Stimulated activated CD8-positive, alpha-beta memory T cell treated with anti-CD3 and anti-CD28 coated beads, Interleukin-4, amount 100 ng/mL, for 24 hours (primary cell): Measurements from ENCODE around the gene ASH1L.
"Not testable (repeated sequence)": the region's sequence is repeated elsewhere in the genome, so short reads cannot be mapped to it uniquely, and the experiment has no call there.

Experiments used
- DNase-seq: peaks from one replicate; pipeline ENCODE4 v3.0.0-alpha.2; 2020; ENCODE audit warnings: low read depth

The ASH1L gene

DNA sequence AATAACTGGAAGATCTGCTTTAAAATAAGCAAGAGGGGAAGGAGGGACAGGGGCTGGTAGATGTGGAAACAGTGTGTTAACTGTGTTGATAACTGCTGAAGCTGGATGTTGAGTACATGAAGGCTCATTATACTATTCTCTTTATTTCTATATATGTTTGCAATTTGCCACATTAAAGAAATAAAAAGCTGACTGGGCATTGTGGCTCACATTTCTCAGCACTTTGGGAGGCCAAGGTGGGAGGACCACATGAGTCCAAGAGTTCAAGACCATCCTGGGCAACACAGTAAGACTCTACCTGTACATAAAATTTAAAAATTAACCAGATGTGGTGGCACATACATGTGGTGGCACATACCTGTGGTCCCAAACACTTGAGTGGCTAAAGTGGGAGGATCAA lies 6.7 kb downstream of the ASH1L start:
- no peak for DNase-seq

DNA sequence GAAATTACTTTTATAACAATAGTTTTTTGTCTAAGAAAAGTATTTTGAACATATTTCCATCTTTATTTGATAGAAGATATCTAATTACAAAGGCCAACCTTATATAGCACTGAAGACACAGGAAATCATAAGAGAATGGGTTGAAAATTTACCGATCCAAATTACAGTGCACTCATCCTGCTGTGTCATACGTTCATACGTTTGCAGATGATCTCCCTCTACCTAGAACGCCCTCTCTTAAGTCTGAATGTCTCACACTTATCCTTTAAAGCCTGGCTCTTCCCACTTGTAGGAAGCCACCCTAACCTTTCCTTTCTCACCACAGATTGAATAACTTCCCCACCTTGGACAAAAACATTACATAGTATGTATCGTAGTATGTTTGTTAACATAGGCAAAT lies 9.3 kb downstream of the ASH1L start:
- DNase-seq = no peak

DNA sequence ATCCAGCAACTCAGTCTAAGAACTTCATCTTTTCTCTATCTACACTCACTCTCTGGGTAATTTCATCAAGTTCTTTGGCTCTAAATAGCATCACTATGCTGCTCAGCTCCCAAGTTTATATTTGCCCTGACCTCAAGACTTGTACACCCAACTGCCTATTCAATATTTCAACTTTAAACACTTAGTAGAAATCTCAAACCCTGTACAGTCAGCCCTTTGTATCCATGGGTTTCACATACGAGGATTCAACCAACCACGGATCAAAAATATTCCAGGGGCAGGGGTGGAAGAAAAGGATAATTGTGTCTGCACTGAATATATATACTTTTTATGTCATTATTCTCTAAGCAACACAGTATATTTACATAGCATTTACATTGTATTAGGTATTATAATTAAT lies 13.9 kb downstream of the ASH1L start:
- DNase-seq = no peak

DNA sequence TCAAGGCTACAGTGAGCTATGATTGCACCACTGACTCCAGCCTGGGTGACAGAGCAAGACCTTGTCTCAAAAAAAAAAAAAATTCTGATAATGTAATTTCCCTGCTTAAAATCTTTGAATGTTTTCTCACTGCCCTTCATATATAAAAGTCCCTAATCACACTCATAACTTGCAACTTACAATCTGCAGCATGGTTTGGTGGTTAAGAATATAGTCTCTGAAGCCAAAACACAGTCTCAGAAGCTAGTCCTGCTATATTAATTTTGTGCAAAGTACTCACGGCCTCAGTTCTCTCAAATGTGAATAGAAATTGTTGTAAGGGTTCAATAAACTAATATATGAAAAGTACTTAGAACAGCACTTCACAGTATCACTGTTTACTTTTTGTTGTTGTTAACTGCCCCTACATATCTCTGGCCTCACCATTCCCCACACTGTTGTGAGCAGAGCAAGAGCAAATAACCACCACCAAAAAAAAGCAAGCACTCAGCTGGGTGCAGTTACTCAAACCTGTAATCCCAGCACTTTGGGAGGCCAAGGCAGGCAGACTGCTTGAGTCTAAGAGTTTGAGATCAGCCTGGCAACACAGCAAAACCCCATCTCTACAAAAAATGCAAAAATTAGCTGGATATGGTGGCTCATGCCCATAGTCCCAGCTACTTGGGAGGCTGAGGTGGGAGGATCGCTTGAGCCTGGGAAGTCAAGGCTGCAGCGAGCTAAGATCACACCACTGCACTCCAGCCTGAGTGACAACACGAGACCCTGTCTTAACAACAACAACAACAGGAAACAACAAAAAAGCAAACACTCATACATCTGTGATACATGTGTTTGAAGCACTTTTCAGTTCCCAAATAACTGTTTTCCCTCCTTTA lies 22.4 kb downstream of the ASH1L start:
- no peak for DNase-seq

DNA sequence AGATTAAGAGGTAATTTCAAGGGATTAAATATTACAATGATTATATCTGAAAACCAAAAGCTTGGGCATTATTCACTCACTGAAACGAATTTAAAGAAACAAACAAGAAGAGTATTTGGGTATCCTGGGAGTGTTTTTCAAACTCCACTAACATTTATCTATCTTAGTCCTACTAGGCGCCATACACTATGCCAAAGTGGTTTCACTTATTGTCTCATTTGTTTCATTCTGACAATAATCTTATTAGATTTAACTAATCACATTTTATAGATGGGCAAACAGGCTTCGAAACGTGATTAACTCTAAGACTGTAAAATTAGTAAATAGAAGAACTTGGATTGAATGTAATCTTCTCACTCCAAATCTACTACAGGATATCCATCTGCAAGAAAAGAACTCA lies 25.4 kb downstream of the ASH1L start:
- no peak for DNase-seq

DNA sequence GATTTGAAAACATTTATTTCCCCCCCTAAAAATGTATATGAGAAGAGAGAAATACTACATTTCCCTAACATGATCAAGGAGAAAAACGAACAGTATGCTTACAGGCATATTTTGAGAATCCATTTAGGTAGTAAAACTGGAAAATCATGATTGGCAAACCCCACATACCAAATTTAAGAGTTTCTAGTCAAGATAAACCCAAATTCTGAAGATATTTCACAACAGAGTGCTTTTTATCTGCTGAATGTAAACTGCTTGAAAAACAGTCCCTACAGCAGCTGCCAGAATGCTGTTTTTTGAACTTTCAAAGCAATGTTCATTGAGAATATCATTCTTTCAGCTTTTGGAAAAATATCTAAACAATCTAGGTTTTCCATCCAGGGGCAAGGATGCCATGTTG lies 31.0 kb downstream of the ASH1L start:
- DNase-seq = no peak

DNA sequence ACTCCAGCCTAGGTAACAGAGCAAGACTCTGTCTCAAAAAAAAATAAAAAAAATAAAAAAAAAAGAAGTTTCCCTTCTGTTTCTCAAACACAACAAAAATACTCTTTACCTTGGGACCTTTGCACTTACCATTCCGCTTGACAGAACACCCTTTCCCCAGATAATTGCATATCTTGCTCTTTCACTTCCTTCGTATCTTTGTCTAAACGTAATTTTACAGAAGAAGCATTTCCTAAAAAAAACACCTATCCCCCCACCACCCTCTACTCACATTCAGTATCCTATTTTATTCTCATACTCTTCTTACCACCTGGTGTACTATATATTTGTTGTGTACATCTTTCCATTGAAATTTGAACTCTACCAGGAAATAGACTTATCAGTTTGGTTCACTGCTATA lies 32.7 kb downstream of the ASH1L start:
- DNase-seq = no peak

DNA sequence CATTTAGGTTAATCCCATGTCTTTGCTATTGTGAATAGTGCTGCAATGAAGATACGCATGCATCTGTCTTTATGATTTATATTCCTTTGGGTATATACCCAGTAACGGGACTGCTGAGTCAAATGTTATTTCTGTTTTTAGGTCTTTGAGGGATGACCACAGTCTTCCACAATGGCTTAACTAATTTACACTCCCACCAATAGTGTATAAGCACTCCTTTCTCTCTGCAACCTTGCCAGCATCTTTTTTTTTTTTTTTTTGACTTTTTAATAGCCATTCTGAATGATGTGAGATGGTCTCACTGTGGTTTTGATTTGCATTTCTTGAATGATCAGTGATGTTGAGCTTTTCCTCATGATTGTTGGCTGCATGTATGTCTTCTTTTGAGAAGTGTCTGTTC lies 33.5 kb downstream of the ASH1L start:
- no peak for DNase-seq

DNA sequence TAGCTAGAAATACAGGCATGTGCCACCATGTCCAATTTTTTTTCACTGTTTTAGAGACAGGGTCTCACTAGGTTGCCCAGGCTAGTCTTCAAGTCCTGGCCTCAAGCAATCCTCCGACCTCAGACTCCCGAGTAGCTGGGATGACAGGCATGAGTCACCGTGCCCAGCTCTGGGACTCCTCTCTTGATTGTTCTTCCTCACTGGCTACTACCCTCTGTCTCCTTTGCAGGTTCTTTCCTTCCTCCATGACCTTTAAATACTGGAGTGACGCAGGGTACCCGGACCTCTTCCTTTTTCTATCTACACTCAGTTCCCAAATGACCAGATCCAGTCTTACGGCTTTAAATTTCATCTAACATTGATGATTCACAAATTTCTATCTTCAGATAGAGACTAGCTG lies 34.9 kb downstream of the ASH1L start:
- no peak for DNase-seq

DNA sequence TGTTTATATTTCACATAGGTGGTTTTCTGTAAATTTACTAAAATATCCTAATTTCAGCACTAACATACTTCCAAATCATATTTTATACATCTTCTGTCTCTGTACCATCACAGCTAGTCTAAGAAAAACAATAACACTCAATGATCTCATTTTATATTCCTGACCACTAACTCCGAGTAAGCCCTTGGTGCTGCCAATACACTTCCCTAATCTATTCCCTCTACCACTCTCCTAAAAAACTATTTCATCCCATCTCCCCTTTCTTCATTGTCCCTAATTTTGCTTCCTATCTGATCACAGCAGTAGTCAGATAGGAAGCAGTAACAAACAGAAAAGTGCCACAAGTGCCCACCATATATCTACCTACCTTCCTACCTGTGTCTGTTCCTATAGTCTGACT lies 36.2 kb downstream of the ASH1L start:
- no peak for DNase-seq

DNA sequence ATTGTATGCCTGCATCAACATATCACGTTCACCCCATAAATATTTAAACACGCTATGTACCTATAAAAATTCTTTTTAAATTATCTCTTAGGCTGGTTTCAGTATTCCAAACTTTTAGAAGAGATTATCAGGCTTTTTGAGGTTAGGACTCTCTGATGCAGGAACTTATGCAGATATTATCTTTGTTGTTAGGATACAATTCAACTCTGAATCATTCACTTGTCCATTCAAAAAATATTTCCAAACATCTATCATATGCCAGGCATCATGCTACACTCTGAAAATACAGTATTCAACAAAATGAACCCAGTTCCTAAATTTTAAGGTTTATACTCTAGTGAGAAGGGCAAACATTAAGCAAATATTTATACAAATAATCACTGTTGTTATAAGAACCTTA lies 40.5 kb downstream of the ASH1L start:
- DNase-seq = no peak

DNA sequence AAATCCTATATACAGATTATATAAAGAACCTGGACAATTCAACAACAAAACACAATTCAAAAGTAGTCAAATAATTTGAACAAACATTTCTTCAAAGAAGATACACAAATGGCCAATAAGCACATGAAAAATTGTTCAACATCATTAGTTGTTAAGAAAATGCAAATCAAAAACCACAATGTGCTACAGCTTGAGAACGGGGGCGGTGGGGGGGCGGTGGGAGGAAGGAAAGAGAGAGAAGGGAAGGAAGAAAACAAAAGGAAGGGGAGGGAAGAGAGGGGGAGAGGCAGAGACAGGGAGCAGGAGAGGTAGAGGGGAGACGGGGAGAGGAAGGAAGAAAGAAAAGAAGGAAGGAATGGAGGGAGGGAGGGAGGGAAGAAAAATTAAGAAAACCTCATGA lies 44.1 kb downstream of the ASH1L start:
- DNase-seq = no peak

DNA sequence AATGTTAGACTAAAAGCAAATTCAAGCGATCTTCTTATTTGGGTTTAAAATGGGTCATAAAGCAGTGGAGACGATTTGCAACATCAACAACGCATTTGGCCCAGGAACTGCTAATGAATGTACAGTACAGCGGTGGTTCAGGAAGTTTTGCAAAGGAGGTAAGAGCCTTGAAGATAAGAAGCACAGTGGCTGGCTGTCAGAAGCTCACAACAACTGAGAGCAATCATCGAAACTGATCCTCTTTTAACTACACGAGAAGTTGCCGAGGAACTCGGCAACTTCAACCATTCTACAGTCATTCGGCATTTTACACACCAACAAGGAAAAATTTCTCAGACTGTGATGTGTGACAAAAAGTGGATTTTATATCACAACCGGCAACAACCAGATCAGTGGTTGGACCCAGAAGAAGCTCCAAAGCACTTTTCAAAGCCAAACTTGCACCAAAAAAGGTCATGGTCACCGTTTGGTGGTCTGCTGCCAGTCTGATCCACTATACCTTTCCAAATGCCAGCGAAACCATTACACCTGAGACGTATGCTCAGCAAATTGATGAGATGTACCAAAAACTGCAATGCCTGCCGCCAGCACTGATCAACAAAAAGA lies 47.9 kb downstream of the ASH1L start:
- no peak for DNase-seq

DNA sequence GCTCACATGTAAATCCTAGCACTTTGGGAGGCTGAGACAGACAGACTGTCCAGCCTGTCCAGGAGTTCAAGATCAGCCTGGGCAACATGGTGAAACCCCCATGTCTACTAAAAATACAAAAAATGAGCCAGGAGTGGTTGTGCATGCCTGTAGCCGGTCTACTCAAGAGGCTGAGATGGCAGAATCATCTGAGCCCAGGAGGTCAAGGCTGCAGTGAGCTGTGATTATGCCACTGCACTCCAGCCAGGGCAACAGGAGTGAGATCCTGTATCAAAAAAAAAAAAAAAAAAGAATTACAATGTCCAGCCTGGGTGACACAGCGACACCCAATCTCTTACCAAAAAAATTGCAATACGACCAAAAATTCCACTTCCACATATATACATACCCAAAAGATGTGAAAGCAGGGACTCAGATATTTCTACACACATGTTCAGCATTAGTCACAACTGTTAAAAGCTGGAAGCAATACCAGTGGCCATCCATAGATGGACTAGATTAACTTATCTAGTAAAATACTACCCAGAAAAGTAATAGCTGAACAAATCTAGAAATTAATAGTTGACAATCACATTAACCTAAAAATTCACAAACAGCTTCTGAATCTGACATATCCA lies 49.2 kb downstream of the ASH1L start:
- DNase-seq = no peak

DNA sequence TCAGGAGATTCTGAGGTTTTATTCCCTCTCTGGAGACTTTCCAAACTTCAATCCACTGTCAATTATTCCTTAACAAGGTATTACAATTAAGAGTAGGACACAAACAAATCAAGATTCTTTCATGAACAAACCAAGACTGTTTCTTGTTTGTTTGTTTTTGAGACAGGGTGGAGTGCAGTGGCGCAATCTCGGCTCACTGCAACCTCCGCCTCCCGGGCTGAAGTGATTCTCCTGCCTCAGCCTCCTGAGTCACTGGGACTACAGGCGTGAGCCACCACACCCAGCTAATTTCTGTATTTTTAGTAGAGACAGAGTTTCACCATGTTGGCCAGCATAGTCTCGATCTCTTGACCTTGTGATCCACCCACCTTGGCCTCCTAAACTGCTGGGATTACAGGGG lies 51.2 kb downstream of the ASH1L start:
- not testable (repeated sequence) for DNase-seq

DNA sequence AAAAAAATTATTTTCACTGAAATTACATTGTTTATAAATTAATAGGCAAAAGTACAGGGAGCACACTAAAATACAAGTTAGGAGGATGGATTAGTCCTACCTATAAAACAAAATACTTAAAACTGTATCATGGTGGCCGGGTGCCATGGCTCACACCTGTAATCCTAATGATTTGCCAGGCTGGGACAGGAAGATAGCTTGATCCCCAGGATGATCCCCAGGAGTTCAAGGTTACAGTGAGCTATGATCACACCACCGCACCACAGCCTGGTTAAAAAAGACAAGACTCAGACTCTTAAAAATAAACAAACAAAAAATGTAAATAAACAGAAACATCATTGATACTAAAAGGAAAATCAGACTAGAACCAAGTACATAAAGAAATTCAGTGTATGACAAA lies 53.5 kb downstream of the ASH1L start:
- no peak for DNase-seq

DNA sequence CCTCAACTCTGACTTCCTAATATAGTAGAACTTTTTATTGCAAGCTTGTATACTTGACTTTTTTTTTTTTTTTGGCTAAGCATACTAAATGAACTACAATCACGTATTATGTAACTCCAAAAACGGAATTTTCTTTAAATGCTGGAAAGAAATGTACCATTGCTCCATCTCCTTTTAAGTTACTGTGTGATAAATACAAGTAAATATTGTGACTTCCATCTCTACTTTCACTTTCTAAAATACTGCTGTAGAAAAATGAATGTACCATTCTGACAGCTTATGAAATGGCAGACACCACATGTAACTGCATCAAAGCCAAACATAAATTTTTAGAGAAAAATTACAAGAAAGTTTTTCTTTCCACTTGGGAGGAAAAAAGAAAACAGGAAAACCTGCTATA lies 54.7 kb downstream of the ASH1L start:
- DNase-seq = no peak

DNA sequence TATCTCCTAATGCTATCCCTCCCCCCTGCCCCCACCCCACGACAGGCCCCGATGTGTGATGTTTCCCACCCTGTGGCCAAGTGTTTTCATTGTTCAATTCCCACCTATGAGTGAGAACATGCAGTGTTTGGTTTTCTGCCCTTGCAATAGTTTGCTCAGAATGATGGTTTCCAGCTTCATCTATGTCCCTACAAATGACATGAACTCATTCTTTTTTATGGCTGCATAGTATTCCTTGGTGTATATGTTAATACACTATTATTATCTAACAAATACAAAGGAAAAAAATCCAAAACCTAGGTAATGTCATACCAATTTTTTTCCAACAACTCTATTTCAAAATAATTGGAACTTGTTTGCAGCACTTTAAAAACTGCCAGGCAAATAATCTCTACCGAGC lies 56.6 kb downstream of the ASH1L start:
- DNase-seq = not testable (repeated sequence)

DNA sequence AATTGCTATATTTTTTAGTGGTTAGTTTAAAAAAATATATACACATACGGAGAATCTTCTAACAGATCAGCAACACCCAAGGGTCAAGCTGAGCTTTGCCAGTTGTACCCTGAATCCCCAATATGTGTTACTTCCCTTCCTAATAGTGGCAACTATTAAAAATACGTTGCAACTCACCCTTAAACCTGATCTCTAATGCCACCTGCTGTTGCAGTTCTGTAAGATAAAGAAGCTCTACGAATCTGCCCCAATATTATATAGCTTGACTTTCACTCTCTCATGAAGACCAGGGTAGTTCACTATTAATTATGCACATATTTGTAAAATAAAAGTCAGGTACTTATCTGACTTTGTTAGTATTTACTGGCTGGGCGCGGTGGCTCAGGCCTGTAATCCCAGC lies 58.4 kb downstream of the ASH1L start:
- no peak for DNase-seq

DNA sequence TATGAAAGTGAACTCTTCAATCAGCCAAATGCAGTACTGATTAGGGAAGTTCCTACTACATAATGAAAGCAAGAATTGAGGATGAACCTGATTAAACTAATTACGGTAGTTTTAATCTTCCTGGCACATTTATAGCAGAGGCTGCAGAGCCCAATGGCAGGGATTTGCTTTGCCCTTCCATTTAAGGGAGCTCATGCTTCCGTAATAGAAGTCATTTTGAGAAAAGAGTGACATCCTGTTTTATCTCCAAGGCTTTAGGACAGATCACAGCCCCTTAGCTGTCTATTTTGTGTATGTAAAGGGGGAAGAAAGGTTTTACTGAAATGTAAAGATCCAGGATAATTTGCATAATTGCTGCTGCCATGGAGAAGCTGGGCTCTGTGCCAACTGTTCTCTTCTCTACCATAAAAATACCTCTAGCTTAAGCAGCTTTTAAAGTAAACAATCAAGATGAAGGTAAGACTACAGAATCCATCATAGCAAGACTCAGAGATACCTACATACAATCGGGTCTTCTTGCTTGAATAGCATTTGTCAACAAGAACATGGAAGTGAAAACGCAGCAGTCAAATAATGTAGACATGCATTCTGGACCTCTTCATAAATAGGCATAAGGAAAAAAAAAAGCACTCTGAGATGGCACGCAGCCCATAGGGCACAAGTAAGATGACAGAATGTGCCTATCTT lies 62.5 kb downstream of the ASH1L start:
- no peak for DNase-seq

DNA sequence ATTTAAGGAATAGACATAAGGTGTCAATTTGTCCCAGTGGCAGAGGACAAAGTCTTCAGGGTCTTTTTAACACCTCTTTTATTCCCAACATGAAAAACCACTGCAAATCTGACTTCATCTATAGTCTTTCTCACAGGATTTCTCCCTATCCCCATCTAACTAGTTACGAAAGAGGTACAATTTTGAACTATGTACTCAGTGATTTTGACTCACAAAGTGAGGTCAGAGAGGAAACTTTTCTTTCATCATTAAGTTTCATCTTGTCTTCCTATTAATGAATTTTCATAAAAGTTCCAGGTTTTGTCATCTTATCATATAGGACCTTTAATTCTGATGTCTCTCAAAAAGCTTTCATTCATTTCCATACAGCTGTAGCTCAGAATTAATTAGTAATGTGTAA lies 63.3 kb downstream of the ASH1L start:
- no peak for DNase-seq

DNA sequence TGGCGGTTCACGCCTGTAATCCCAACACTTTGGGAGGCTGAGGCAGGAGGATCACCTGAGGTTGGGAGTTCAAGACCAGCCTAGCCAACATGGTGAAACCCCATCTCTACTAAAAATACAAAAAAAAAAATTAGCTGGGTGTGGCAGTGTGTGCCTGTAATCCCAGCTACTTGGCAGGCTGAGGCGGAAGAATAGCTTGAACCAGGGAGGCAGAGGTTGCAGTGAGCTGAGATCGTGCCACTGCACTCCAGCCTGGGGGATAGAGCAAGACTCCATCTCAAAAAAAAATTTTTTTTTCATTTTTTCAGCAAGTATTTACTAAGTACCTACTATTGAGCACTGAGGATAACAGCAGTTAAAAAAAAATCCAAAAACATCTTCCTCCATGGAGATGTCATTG lies 69.0 kb downstream of the ASH1L start:
- DNase-seq = not testable (repeated sequence)

DNA sequence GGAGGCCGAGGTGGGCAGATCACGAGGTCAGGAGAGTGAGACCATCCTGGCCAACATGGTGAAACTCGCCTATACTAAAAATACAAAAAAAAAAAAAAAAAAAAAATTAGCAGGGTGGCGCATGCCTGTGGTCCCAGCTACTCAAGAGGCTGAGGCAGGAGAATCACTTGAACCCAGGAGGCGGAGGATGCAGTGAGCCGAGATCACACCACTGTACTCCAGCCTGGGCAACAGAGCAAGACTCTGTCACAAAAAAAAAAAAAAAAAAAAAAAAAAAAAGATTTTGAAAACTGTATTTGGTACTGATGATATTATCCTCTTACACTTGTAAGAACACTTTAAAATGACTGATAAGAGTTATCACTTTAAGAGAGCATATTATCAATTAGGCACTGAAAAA lies 74.2 kb downstream of the ASH1L start:
- not testable (repeated sequence) for DNase-seq
